HG02759 (cell line): ENCODE data around the gene OXTR.

Source experiments
- ATAC-seq: cut with Tn5 transposase; IDR thresholded peaks from one replicate; pipeline ENCODE4 v1.9.1; 2021; ENCODE audit warnings: mild to moderate bottlenecking, moderate library complexity; ENCODE audit not compliant: unreplicated experiment

OXTR gene

GRCh38 chr3:8713901-8714759 lies 55.3 kb downstream of the OXTR start:
- ATAC-seq = peak; percentile 87

- no peak for ATAC-seq
Observed at GRCh38 chr3:8712908-8713255, 56.5 kb downstream of the OXTR start.

- ATAC-seq = no peak
Observed at GRCh38 chr3:8712045-8712907, 57.1 kb downstream of the OXTR start.

GRCh38 chr3:8709801-8710507 lies 59.5 kb downstream of the OXTR start:
- ATAC-seq = no peak

GRCh38 chr3:8709287-8709686 lies 60.1 kb downstream of the OXTR start:
- no peak for ATAC-seq

- no peak for ATAC-seq
Observed at GRCh38 chr3:8705575-8705974, 63.8 kb downstream of the OXTR start.

- ATAC-seq = no peak
Observed at GRCh38 chr3:8702560-8702959, 66.9 kb downstream of the OXTR start.
